Fibroblast of upper back skin (primary cell): ENCODE measurements around the gene NKRF.
A peak's percentile ranks its signal among the peaks of the same experiment; 100 is the strongest.

Source experiments
- DNase-seq: peaks from one replicate; pipeline ENCODE4 v3.0.0-alpha.2; 2013

Gene NKRF

DNA sequence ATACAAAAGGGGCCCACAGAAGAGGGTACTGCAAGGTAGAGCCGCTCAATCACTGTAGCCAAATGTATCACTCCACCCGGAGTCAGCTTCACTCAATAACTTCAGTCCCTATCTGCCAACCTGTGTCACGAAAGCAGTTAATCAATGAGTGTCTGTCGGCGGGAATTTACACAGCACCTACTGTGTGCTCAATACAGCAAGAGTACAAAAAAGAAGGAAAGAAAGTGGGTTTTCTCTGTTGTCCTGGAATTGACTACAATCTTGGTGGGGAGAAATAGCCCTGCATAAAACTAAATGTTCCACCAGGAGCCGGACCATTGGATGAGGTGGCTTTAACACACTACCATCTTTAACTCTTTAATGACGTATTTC lies 780 bp upstream of the NKRF start:
- DNase-seq: no peak

DNA sequence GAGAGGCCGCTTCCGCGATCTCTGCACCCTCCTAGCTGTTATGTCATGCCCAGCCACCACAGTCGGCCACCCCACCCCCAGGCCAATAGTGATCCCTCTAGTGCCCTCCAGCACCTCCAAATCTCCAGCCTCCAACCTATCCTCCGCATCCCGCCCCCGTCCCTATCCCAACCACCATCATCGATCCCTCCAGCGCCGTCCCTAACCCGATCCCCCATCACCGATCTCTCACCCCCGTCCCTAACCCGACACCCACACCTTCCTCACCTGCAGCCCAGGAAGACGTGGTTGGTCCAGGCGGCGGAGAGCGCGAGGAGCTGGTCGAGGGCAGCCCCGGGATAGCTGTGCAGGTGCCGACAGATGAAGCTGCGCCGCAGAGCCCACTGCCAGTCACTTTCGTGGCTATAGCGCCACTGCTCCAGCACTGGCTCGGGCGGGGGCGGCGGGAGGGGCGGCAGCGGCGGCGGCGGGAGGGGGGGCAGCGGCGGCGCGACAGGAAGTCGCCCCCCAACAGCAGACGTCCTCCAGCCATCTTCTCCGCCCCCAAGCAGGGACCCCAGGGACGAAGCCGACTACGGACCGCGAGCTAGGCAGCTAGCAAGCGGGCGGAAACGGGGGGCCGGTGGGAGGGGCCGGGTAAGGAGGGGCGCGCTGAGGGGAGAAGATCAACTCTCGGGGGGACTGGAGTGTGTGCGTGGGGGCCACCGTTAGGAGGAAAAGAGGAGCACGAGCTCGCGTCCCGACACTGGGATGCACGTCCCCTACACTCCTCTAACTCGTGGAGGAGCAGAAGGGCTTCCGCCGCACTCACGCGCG lies 552 bp downstream of the NKRF start:
- peak; percentile 1 for DNase-seq

GRCh38 chrX:119604766-119605463 lies 1.3 kb downstream of the NKRF start:
- DNase-seq: no peak

DNA sequence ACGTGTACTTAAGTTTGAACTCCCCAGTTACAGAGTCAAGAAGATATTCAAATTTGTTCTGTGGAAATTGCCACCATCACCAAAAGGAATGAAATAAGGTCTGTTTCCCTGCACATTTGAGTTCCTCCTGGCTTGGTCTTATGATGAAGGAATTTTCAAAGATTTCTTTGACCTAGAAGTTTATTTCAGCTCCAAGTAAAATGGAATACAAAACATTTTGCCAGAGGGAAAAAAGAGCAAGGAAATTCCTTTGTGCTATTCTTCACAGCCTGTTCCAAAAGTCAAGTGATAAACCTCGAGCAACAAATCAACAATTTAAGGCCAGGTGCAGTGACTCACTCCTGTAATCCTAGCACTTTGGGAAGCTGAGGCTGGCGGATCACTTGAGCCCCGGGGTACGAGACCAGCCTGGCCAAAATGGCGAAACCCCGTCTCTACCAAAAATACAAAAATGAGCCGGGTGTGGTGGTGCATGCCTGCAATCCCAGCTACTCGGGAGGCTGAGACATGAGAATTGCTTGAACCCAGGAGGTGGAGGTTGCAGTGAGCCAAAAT lies 3.4 kb downstream of the NKRF start:
- no peak for DNase-seq

- no peak for DNase-seq
Measured at GRCh38 chrX:119589810-119590209, 16.4 kb downstream of the NKRF start.

DNA sequence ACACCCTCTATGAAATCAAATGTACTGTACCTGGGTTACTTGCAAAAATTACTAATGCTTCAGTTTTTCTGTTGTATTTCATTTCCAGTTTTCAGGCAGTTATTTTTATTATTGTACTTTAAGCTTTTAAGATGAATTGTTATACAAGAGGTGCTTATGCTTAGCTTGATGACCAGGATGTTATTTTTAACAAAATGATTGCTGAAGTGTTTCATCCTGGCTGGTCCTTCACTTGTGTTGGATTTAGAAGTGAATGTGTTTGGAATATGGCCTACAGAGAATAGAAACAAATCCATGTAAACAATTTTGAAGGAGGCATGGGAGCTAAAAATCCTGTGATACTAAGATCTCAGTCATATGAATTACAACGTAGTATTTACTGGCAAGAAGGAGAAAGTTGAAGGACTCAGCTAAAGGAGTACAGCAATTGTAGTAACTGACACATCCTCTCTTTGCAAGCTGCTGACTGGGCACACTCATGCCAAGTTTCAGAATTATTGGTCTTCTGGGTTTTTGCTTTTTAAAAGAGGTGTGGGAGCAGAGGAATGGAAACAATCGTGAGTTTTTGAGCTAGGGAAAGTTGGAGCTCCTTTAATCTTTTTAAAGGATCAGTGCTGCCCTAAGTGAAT lies 22.7 kb downstream of the NKRF start:
- DNase-seq: no peak

GRCh38 chrX:119579414-119579813 lies 26.8 kb downstream of the NKRF start:
- no peak for DNase-seq

- DNase-seq: peak; percentile 89
Measured at GRCh38 chrX:119574394-119575266, 31.6 kb downstream of the NKRF start, which contains the start of gene UBE2A. TSS of gene UBE2A (plus strand) at chrX:119574563. CDS start at chrX:119574712, 149 bp downstream.

GRCh38 chrX:119573840-119574393 lies 32.3 kb downstream of the NKRF start:
- DNase-seq: peak; percentile 8

- DNase-seq: no peak
Measured at GRCh38 chrX:119573222-119573621, 33.0 kb downstream of the NKRF start.

DNA sequence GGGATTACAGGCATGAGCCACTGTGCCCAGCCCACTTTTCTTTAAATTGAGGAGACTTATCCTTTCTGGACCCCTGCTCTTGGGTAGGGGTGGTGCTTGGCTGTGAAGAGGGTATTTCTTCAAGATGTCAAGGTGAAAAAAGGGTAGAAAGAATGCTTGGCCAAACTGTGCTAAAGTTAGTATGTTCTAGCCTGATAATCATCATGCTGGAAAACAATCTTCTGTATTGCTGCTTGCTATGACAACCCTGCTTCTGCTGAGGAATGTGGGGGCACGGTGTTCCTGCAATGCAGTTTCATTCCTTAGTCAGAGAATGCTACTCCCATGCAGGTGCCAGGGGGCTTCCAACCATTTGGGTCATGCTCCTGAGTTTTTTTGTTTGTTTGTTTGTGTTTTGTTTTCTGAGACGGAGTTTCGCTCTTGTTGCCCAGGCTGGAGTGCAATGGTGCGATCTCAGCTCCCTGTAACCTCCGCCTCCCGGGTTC lies 35.8 kb downstream of the NKRF start:
- DNase-seq: no peak

DNA sequence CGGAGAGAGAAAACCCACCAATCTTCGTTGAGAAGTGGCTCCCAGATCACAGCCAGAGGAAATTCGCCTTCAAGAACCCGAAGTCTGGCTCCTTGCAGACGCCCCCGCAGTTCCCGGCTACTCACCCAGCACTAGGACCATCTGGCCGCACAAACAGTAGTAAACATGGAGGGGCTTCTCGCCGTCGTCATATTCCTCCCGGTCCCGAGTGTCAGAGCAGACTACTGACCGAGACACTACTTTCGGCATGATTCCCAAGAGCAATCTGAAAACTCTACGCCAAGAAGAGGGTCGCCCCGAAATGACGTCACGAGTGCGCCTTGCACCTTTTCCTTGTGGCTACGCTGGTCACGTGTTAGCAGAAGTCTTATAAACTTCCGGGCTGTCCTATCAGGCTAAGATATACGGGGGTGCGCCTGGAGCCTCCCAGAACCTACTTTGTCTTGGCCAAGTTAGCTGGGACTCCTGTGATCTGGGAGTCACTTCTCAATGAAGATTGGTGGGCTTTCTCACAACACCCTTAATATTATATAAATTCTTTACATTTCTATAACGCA lies 41.0 kb downstream of the NKRF start, which contains the start of gene STEEP1:
TSS of gene STEEP1 (minus strand) at position 303 of the 557 bp plus-strand sequence. CDS start at position 249, 54 bp downstream.
- DNase-seq: peak; percentile 93

DNA sequence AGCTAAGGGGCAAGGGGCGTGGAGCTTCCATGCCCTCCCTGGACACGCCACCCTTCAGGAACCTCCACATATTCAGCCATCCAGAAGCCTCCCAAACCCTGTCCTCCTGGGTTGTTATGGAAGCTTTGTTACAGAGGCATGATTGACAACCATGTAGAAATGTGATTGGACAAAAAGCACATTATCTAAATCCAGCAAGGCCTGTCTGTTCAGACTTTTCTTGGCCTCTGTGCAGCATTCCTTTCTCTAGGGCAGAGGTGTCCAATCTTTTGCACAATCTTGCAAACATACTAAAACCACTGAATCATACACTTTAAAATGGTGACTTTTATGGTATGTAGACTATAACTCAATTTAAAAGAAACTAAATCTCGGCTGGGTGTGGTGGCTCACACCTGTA lies 53.7 kb downstream of the NKRF start:
- DNase-seq: peak; percentile 55

GRCh38 chrX:119549327-119550016 lies 56.8 kb downstream of the NKRF start:
- DNase-seq: no peak

DNA sequence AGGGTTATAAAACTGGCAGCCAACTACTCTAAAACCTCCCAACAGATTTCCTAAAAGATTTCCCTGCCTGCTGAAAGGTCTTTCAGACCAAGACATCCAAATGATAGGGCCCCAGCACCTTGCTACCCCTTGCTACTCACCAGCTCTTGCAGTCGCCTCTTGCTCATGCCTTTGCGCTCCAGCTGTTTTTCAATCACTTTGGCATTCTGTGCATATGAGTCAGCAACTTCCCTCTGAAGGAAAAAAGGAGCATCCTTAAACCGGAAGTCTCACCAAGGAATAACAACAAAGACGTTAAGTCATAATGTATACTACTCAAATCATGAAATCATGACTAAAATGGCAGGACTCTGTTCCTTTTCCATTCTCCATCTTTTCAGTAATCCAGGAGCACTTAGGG lies 65.0 kb downstream of the NKRF start:
- peak; percentile 70 for DNase-seq

DNA sequence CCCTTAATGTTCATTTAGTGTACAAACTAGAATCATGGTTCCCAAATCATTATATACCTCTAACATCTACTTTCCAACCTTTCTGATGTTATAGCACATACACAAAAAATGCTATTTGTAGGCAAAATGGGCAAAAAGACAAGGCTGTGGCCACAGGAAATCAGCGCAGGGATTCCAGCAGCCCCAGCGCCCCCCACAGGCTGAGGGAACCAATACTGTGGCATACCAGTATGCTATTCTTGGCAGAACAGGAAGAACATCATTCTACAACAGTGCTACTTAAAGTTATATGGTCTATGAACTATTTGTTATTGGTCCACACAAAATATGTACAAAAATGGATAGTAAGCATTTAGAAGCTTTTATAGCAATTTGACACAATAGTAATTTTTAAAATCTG lies 66.4 kb downstream of the NKRF start:
- no peak for DNase-seq
